Right lobe of liver (tissue), 6 donors: ENCODE data around the gene CTNND2. TPM values are rescaled to one million over a fixed set of nuclear protein-coding genes. Genes with fewer than 3 reads are reported as not detected.

Source experiments
- ATAC-seq, 4 donors: fragments of 200-7000 bp; cut with Tn5 transposase; one replicate each; pipeline ENCODE4 v1.9.1; 2020; ENCODE audit warnings: mild to moderate bottlenecking in 4 of 4, moderate library complexity in 4 of 4
- DNase-seq, 3 donors: peaks; one replicate each; pipeline ENCODE4 v3.0.0-alpha.2; 2020
- H3K27ac ChIP-seq, 3 donors: fragments of 200-600 bp; one replicate each; pipeline ENCODE4 v1.8.0; 2022
- H3K27me3 ChIP-seq, 2 donors: fragments of 200-600 bp; one replicate each; pipeline ENCODE4 v1.8.0; 2022
- H3K36me3 ChIP-seq, 4 donors: fragments of 200-600 bp; sonication (generic) in 1 of 4; one replicate each; pipeline versions ENCODE4 v1.5.1 to v1.8.0; 2017 to 2022; ENCODE audit warnings: control low read depth in 1 of 4
- H3K4me1 ChIP-seq, 4 donors: fragments of 200-600 bp; sonication (generic) in 1 of 4; one replicate each; pipeline versions ENCODE4 v1.5.1 to v1.8.0; 2017 to 2022; ENCODE audit warnings: control low read depth in 1 of 4
- H3K4me3 ChIP-seq, 3 donors: fragments of 200-600 bp; one replicate each; pipeline ENCODE4 v1.8.0; 2022
- H3K9me3 ChIP-seq, 4 donors: fragments of 200-600 bp; sonication (generic) in 1 of 4; one replicate each; pipeline versions ENCODE4 v1.5.1 to v1.8.0; 2017 to 2022; ENCODE audit warnings: control low read depth in 1 of 4
- POLR2A ChIP-seq: fragments of 450-650 bp; IDR thresholded peaks from one replicate; pipeline ENCODE4 v1.6.1; 2017; ENCODE audit warnings: antibody characterized with exemption, mild to moderate bottlenecking
- WGBS: methylation state at CpG from one replicate; pipeline ENCODE4 v1.1.6; 2018; ENCODE audit warnings: low coverage, low lambda C conversion rate; ENCODE audit not compliant: insufficient coverage; ENCODE audit errors: missing lambda C conversion rate; 5-methylcytosine and 5-hydroxymethylcytosine counted together
- intact Hi-C, 2 donors: fragments of 100-400 bp; cut with DNase I; formaldehyde crosslinking; loops; one replicate each; pipeline versions ENCODE4 v1.11.2 to v1.14.1; 2022
- total RNA-seq, 6 experiments: library from RNA; depleted of rRNA in 2 of 6; stranded (reverse); fragments of >200 nt in 2 of 6; fragmentation: NEBNext Ultra II Directional in 3 of 6; extraction: Animal tissue kit (Norgen Biotek cat#: 25700) in 3 of 6; gene quantifications; one replicate each; pipeline versions ENCODE4 v1.1.0 to v1.2.4, GENCODE V29; 2016 to 2023
- TF ChIP-seq, protein P1 (sequence below), 4 donors: fragments of 200-600 bp in 3 of 4; fragments of 450-650 bp in 1 of 4; IDR thresholded peaks; one replicate each; pipeline versions ENCODE4 v1.5.1 to v1.8.0; 2016 to 2022; ENCODE audit warnings: antibody characterized with exemption in 4 of 4, mild to moderate bottlenecking in 2 of 4
- donor health status: DM: no; HTN: yes; CAD: no.
- donor health status: DM: no; HTN: no; CAD: no.
- donor health status: DM: no; HTN: no; CAD: no.
- donor health status: DM: no; HTN: yes; CAD: no.
- donor health status: DM: no; HTN: yes; CAD: no.

CTNND2 gene
- total RNA-seq, 6 experiments from 2014 or later: 0.06 to 1.5 (median 1.1) TPM

DNA sequence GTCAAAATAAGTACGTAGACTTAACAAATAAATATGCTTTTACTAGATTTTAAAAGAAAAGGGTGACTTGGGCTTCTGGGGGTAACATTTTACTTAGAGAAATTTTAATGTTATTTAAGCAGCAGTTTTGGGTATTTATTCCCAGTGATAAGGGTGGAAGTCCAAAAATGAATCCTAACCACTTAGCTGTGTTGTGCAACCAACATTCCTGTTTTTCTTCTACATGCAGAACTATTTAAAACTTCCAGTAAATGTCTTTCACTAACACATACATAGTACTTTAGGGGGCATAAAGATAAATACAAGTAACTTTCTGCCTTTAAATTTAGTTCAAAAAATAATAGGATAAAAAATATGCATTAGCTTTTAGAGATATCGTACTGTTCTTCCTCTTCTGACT lies 436.7 kb downstream of the CTNND2 start:
- Histone ChIP-seq H3K4me3 (no peak overlapping the region), H3K9me3 (no peaks in the 10 kb centered on the region), H3K36me3 (no peaks in the 10 kb centered on the region), H3K27me3 (no peaks in the 10 kb centered on the region), H3K27ac (no peak overlapping the region), H3K4me1 (no peaks in the 10 kb centered on the region)
- no peak for DNase-seq
- intact Hi-C loops: no loop called here
- no peak for ATAC-seq
- WGBS: 80% methylated on average over 2 of the region's 2 CpGs
- TF ChIP-seq POLR2A: no peak
- TF ChIP-seq, protein P1, sequence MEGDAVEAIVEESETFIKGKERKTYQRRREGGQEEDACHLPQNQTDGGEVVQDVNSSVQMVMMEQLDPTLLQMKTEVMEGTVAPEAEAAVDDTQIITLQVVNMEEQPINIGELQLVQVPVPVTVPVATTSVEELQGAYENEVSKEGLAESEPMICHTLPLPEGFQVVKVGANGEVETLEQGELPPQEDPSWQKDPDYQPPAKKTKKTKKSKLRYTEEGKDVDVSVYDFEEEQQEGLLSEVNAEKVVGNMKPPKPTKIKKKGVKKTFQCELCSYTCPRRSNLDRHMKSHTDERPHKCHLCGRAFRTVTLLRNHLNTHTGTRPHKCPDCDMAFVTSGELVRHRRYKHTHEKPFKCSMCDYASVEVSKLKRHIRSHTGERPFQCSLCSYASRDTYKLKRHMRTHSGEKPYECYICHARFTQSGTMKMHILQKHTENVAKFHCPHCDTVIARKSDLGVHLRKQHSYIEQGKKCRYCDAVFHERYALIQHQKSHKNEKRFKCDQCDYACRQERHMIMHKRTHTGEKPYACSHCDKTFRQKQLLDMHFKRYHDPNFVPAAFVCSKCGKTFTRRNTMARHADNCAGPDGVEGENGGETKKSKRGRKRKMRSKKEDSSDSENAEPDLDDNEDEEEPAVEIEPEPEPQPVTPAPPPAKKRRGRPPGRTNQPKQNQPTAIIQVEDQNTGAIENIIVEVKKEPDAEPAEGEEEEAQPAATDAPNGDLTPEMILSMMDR (IDR thresholded peaks at IDR 0.05): no peak

DNA sequence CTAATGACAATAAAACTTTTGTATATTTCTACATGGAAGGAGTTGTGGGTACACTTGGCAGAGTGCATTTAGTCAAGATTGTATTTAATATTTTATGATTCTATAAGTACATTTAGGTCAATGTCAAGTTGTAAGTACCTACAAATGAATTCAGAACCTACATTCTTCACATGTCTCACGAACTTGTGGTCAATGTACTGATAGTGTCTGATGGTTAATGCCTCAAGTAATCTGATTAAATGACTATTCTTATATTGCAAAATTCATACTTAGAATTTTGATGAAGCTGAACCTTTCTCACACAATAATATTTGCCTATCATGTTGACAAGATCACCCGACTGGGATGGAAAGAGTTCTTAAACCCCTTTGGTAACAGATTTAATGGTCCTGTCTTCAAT lies 444.5 kb downstream of the CTNND2 start:
- H3K27ac ChIP-seq: no peak overlapping the region
- ATAC-seq: no peak
- no peaks in the 10 kb centered on the region for H3K36me3 ChIP-seq
- intact Hi-C loops: no loop called here
- no peak for TF ChIP-seq POLR2A
- TF ChIP-seq, protein P1 (IDR thresholded peaks at IDR 0.05): no peak
- no peaks in the 10 kb centered on the region for H3K9me3 ChIP-seq
- no peaks in the 10 kb centered on the region for H3K4me1 ChIP-seq
- no peak for DNase-seq
- no peaks in the 10 kb centered on the region for H3K27me3 ChIP-seq
- no peak overlapping the region for H3K4me3 ChIP-seq
- WGBS: 54% methylated on average over 2 of the region's 2 CpGs

DNA sequence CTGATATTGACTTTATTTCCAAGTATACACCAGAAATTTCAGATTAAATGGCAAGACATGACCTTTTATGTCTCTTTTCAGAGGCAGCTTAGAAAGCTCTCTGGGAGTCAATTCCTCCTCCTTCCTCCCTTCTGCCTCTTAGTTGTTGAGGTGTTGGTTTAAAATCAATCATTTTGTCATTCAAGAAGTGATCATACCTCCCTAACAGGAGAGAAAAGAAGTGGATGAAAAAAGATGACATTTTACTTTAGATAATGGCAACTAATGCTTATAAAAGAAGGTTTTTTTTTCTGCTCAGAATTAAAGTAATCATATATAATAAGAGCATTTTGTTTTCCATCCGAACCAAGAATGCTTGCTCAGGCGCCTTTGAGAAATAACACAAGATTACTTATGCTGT lies 448.7 kb downstream of the CTNND2 start:
- ATAC-seq: no peak
- Histone ChIP-seq H3K27ac (no peak overlapping the region), H3K27me3 (no peaks in the 10 kb centered on the region), H3K4me1 (no peaks in the 10 kb centered on the region), H3K4me3 (no peak overlapping the region), H3K9me3 (no peaks in the 10 kb centered on the region), H3K36me3 (no peaks in the 10 kb centered on the region)
- TF ChIP-seq POLR2A: no peak
- TF ChIP-seq, protein P1 (IDR thresholded peaks at IDR 0.05): no peak
- DNase-seq: no peak
- WGBS: 78% methylated on average over 2 of the region's 2 CpGs
- intact Hi-C loops: no loop called here

DNA sequence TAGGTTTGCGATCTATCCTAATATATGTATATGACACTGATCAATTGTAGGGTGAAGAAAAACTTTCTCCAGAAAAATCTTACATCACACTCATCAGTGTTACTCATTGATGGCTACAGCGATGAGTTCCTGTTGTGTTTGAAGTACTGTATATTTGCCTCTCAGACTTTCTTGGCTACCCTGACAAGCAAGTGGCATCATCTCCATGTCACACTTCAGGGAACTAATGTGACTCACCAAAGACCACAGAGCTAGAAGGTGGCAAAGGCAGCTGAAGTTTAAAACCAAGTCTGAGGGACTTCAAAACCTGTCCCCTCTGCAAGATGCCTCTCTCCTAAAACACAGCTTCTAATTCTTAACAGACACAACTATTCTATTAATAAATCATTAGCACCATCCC lies 451.4 kb downstream of the CTNND2 start:
- no peak overlapping the region for H3K27ac ChIP-seq
- TF ChIP-seq, protein P1 (IDR thresholded peaks at IDR 0.05): no peak
- TF ChIP-seq POLR2A: no peak
- DNase-seq (no peak), ATAC-seq (no peak)
- intact Hi-C loops: no loop called here
- no peaks in the 10 kb centered on the region for H3K4me1 ChIP-seq
- WGBS: 93% methylated on average over 2 of the region's 2 CpGs
- H3K36me3 ChIP-seq: no peaks in the 10 kb centered on the region
- no peak overlapping the region for H3K4me3 ChIP-seq
- no peaks in the 10 kb centered on the region for H3K27me3 ChIP-seq
- H3K9me3 ChIP-seq: no peaks in the 10 kb centered on the region

DNA sequence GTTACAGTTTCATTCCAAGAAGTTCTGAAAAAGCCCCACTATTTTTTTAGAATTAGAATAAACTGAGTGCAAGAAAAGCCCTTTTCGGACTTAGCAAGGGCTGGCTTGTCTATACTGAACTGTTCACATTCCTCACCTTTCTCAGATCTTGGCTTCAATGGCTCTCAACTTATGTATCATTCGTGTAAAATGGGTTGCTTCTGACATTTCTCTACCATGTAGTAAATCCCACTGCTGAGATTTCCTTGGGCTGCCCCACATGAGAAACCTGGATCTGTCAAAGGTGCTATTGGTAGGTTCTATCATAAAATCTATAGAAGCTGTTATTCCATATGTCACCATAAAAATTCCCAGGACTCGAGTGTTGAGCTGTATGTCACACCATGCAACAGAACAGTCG lies 454.3 kb downstream of the CTNND2 start:
- H3K27ac ChIP-seq: no peak overlapping the region

More for the DNA sequence above, 454.3 kb downstream of the CTNND2 start:
- no peaks in the 10 kb centered on the region for H3K9me3 ChIP-seq
- no peak overlapping the region for H3K4me3 ChIP-seq
- no peak for TF ChIP-seq POLR2A
- TF ChIP-seq, protein P1 (IDR thresholded peaks at IDR 0.05): no peak
- DNase-seq (no peak), ATAC-seq (no peak)
- no peaks in the 10 kb centered on the region for H3K4me1 ChIP-seq
- 59% methylated on average over 4 of the region's 4 CpGs for WGBS
- no peaks in the 10 kb centered on the region for H3K27me3 ChIP-seq
- no peaks in the 10 kb centered on the region for H3K36me3 ChIP-seq
- intact Hi-C loops: no loop called here
